ENCODE data around the gene DES. TPM values are rescaled to one million over a fixed set of nuclear protein-coding genes. Genes with fewer than 3 reads are reported as not detected.

DES gene
- total and polyA plus RNA-seq, 2 experiments from 2014 or later: 1.3 to 2.0 TPM

DNA sequence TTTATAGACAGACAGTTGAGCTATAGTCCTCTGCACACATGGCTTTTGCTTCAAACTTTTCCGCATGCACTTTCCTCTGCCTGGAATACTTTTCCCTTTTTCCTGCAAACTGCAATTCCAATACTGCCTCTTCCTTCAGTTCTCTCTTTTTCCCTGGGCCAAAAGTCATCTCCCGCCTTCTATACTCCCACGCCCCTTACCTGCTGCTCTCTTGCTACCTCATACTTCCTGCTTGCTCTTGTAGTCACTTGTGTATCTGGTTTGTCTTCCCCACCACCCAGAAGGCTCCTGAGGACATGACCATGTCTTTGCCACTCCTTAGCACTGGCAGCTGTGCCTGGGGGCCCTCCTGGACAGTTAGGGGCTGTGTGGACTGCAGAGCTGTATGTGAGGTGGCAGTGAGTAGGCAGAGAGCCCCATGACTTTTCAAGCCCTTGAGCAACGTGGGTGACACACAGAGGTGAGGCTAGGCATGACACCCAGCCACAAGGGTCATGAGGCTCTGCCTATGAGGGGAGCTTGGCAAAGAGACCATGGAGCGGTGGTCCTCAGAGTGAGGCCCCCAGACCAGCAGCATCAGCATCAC lies 39.7 kb downstream of the DES start:
- Histone ChIP-seq H3K4me2 (peak overlapping the region; percentile 38; the same call in 1 of the 2 replicates), H3K4me1 (ENCODE audit: insufficient read depth) (peaks cover 26% of the 10 kb centered on the region), H3K9me2 (ENCODE audit: insufficient read depth) (no peaks in the 10 kb centered on the region), H3K79me2 (replicated peaks; ENCODE audit: insufficient read depth) (no peaks in the 10 kb centered on the region), H4K20me1 (replicated peaks; ENCODE audit: insufficient read depth) (no peaks in the 10 kb centered on the region), H2AFZ (no peak overlapping the region), H3K27me3 (ENCODE audit: insufficient read depth) (no peaks in the 10 kb centered on the region), H3F3A (replicated peaks; ENCODE audit: low read depth) (peaks cover 4% of the 10 kb centered on the region; the same call in 1 of the 2 replicates), H3K27ac (ENCODE audit: low read depth) (no peak overlapping the region), H3K4me3 (no peak overlapping the region), H3K36me3 (ENCODE audit: insufficient read depth) (no peaks in the 10 kb centered on the region)
- peak; percentile 61 for DNase-seq (ENCODE audit: low spot score)
- Mint-ChIP-seq H3K9me3 (no peaks in the 10 kb centered on the region), H3K4me3 (no peak overlapping the region), H3K27ac (0 out of 2 replicates have a peak overlapping the region, but pooled peaks have one; percentile 19), H3K36me3 (ENCODE audit: low read depth) (peaks cover 7% of the 10 kb centered on the region; the same call in 2 of the 3 replicates), H3K27me3 (ENCODE audit: insufficient read depth, low read depth, poor library complexity) (peaks cover 15% of the 10 kb centered on the region), H3K4me1 (peaks cover 48% of the 10 kb centered on the region)
- TF ChIP-seq EZH2phosphoT487 (IDR thresholded peaks at IDR 0.05; ENCODE audit: unreplicated experiment) (no peak), POLR2AphosphoS5 (IDR thresholded peaks at IDR 0.05; ENCODE audit: low read depth) (no peak)
- TF ChIP-seq, protein P1, sequence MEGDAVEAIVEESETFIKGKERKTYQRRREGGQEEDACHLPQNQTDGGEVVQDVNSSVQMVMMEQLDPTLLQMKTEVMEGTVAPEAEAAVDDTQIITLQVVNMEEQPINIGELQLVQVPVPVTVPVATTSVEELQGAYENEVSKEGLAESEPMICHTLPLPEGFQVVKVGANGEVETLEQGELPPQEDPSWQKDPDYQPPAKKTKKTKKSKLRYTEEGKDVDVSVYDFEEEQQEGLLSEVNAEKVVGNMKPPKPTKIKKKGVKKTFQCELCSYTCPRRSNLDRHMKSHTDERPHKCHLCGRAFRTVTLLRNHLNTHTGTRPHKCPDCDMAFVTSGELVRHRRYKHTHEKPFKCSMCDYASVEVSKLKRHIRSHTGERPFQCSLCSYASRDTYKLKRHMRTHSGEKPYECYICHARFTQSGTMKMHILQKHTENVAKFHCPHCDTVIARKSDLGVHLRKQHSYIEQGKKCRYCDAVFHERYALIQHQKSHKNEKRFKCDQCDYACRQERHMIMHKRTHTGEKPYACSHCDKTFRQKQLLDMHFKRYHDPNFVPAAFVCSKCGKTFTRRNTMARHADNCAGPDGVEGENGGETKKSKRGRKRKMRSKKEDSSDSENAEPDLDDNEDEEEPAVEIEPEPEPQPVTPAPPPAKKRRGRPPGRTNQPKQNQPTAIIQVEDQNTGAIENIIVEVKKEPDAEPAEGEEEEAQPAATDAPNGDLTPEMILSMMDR (conservative IDR thresholded peaks at IDR 0.05; ENCODE audit: low read depth in 2 of 2): peak; percentile 36 to 60
- ATAC-seq: peak; percentile 45

DNA sequence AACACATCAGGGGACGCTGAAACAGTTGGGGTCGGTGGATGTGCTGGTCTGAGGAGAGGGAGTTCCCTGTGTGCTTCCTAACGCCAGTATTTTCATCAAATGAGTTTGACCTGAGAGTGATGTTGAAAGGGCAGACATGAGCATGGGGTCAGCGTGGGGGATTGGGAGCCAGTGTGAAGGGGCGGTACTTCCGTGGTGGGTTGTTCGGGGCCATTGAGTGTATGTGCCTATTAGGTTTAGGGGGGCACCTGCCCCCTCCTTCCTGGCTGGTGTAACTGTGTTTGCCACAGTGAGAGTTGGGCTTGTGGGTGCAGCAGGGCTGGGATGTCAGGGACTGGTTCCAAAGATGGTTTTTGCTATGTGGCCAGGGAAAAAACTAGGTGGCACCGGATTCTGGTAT lies 40.8 kb downstream of the DES start:
- Mint-ChIP-seq H3K9me3 (no peaks in the 10 kb centered on the region), H3K27me3 (ENCODE audit: insufficient read depth, low read depth, poor library complexity) (peaks cover 16% of the 10 kb centered on the region), H3K4me1 (peaks cover 38% of the 10 kb centered on the region), H3K27ac (no peak overlapping the region), H3K36me3 (ENCODE audit: low read depth) (peaks cover 11% of the 10 kb centered on the region), H3K4me3 (no peak overlapping the region)
- no peak for DNase-seq (ENCODE audit: low spot score)
- no peak for ATAC-seq
- Histone ChIP-seq H2AFZ (no peak overlapping the region), H3K9me2 (ENCODE audit: insufficient read depth) (no peaks in the 10 kb centered on the region), H3K27me3 (ENCODE audit: insufficient read depth) (no peaks in the 10 kb centered on the region), H3F3A (replicated peaks; ENCODE audit: low read depth) (peaks cover 4% of the 10 kb centered on the region; the same call in 1 of the 2 replicates), H3K4me1 (ENCODE audit: insufficient read depth) (peaks cover 24% of the 10 kb centered on the region), H3K27ac (ENCODE audit: low read depth) (no peak overlapping the region), H3K79me2 (replicated peaks; ENCODE audit: insufficient read depth) (no peaks in the 10 kb centered on the region), H3K36me3 (ENCODE audit: insufficient read depth) (no peaks in the 10 kb centered on the region), H3K4me2 (no peak overlapping the region), H4K20me1 (replicated peaks; ENCODE audit: insufficient read depth) (no peaks in the 10 kb centered on the region), H3K4me3 (no peak overlapping the region)
- no peak for TF ChIP-seq ZNF331 (CRISPR knock-in tag; IDR thresholded peaks at IDR 0.05; ENCODE audit: low read depth)
- no peak for TF ChIP-seq CREB1 (CRISPR knock-in tag; IDR thresholded peaks at IDR 0.05; ENCODE audit: low read depth)
- TF ChIP-seq, protein P2, sequence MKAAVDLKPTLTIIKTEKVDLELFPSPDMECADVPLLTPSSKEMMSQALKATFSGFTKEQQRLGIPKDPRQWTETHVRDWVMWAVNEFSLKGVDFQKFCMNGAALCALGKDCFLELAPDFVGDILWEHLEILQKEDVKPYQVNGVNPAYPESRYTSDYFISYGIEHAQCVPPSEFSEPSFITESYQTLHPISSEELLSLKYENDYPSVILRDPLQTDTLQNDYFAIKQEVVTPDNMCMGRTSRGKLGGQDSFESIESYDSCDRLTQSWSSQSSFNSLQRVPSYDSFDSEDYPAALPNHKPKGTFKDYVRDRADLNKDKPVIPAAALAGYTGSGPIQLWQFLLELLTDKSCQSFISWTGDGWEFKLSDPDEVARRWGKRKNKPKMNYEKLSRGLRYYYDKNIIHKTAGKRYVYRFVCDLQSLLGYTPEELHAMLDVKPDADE (IDR thresholded peaks at IDR 0.05): no peak
- TF ChIP-seq, protein P1 (conservative IDR thresholded peaks at IDR 0.05; ENCODE audit: low read depth in 2 of 2): no peak
- TF ChIP-seq POLR2AphosphoS5 (IDR thresholded peaks at IDR 0.05; ENCODE audit: low read depth): no peak
- TF ChIP-seq JUNB (IDR thresholded peaks at IDR 0.05; ENCODE audit: unreplicated experiment): no peak
